ENCODE results near the gene RDH5.

- TF ChIP-seq ELF4 (CRISPR knock-in tag; IDR thresholded peaks at IDR 0.05; ENCODE audit: low read depth): no peak
- no peak for TF ChIP-seq E2F4 (CRISPR knock-in tag; IDR thresholded peaks at IDR 0.05; ENCODE audit: borderline replicate concordance, low read depth)
- no peak for TF ChIP-seq NR1H2 (CRISPR knock-in tag; IDR thresholded peaks at IDR 0.05)
- no peak for TF ChIP-seq AFF4 (CRISPR knock-in tag; IDR thresholded peaks at IDR 0.05; ENCODE audit: borderline replicate concordance)
- no peak for TF ChIP-seq CTCF (IDR thresholded peaks at IDR 0.05)
- no peak for TF ChIP-seq IRF2 (CRISPR knock-in tag; IDR thresholded peaks at IDR 0.05; ENCODE audit: borderline replicate concordance, low read depth)
- TF ChIP-seq CREB1 (CRISPR knock-in tag; IDR thresholded peaks at IDR 0.05): no peak
- no peak for TF ChIP-seq PRRX2 (CRISPR knock-in tag; IDR thresholded peaks at IDR 0.05)
- TF ChIP-seq NFE2L1 (CRISPR knock-in tag; IDR thresholded peaks at IDR 0.05): no peak; the same call in 1 of the 2 replicates
- TF ChIP-seq PREB (CRISPR knock-in tag; IDR thresholded peaks at IDR 0.05; ENCODE audit: borderline replicate concordance): no peak
- no peak for TF ChIP-seq TCF7 (CRISPR knock-in tag; IDR thresholded peaks at IDR 0.05; ENCODE audit: low read depth)
- TF ChIP-seq MAX (CRISPR knock-in tag; IDR thresholded peaks at IDR 0.05): peak; percentile 77; the same call in 1 of the 2 replicates
- no peak for TF ChIP-seq TEAD4 (CRISPR knock-in tag; IDR thresholded peaks at IDR 0.05)
- peak; percentile 39; the same call in 1 of the 2 replicates for TF ChIP-seq CREM (CRISPR knock-in tag; IDR thresholded peaks at IDR 0.05)
These were observed 9.0 kb downstream of the RDH5 start, which contains the start of gene CD63 for GRCh38 chr12:55728939-55729818.

All from WTC11 (cell line).